Stomach (tissue), 9 donors: ENCODE measurements around the gene EPB41L2. TPM values are rescaled to one million over a fixed set of nuclear protein-coding genes. Genes with fewer than 3 reads are reported as not detected.

ENCODE experiments used
- DNase-seq, 2 donors: peaks; one replicate each; pipeline versions ENCODE4 v3.0.0 to v3.0.0-alpha.2; 2013 to 2019
- H3K27ac ChIP-seq, 5 donors: fragments of 200-600 bp in 4 of 5; sonication (generic) in 4 of 5; one replicate each; pipeline ENCODE4 v1.5.1; 2013 to 2019; ENCODE audit warnings: mild to moderate bottlenecking in 1 of 5, moderate library complexity in 1 of 5
- H3K27me3 ChIP-seq, 3 donors: fragments of 200-600 bp; sonication (generic); one replicate each; pipeline ENCODE4 v1.5.1; 2017 to 2019; ENCODE audit warnings: mixed run types in 1 of 3
- H3K36me3 ChIP-seq, 4 donors: fragments of 200-600 bp; sonication (generic); 1 replicate in 3 of 4; 2 replicates in 1 of 4; pipeline ENCODE4 v1.5.1; 2016 to 2019
- H3K4me1 ChIP-seq, 4 donors: fragments of 200-600 bp; sonication (generic); one replicate each; pipeline ENCODE4 v1.5.1; 2016 to 2019
- H3K4me3 ChIP-seq, 4 donors: fragments of 200-600 bp; sonication (generic) in 3 of 4; one replicate each; pipeline ENCODE4 v1.5.1; 2016 to 2019; ENCODE audit warnings: mild to moderate bottlenecking in 1 of 4
- H3K9me3 ChIP-seq, 4 donors: fragments of 200-600 bp; sonication (generic); one replicate each; pipeline ENCODE4 v1.5.1; 2016 to 2019
- CTCF ChIP-seq, 7 experiments: fragments of 450-650 bp in 4 of 7; fragments of 200-600 bp in 3 of 7; sonication (generic) in 3 of 7; IDR thresholded peaks; one replicate each; pipeline ENCODE4 v1.5.1; 2016 to 2019; ENCODE audit warnings: antibody characterized with exemption in 7 of 7, control low read depth in 2 of 7, mild to moderate bottlenecking in 1 of 7
- EP300 ChIP-seq: sonication (generic); formaldehyde crosslinking; IDR thresholded peaks from one replicate; pipeline ENCODE4 v1.6.1; 2017; ENCODE audit warnings: antibody characterized with exemption
- POLR2A ChIP-seq, 4 donors: fragments of 450-650 bp; IDR thresholded peaks; one replicate each; pipeline ENCODE4 v1.6.1; 2016; ENCODE audit warnings: antibody characterized with exemption in 4 of 4, control low read depth in 2 of 4, mild to moderate bottlenecking in 1 of 4, moderate library complexity in 1 of 4
- POLR2AphosphoS5 ChIP-seq, 3 donors: sonication (generic); formaldehyde crosslinking; IDR thresholded peaks; one replicate each; pipeline ENCODE4 v1.6.1; 2016; ENCODE audit warnings: antibody characterized with exemption in 3 of 3
- WGBS, 5 donors: extraction: QIAGEN DNeasy Blood & Tissue Kit in 3 of 5; methylation state at CpG; one replicate each; pipeline versions ENCODE4 v1.1.5 to v1.1.7; 2013 to 2018; 5-methylcytosine and 5-hydroxymethylcytosine counted together
- intact Hi-C: fragments of 100-400 bp; cut with DNase I; formaldehyde crosslinking; loops from one replicate; pipeline ENCODE4 v1.15.1; 2023; ENCODE audit warnings: low total_unique reads
- polyA plus RNA-seq, 3 donors: library from polyadenylated mRNA; stranded (reverse); fragments of 200-250 nt; gene quantifications; one replicate each; pipeline ENCODE4 v1.2.3, GENCODE V29; 2013
- total RNA-seq, 5 donors: library from RNA; depleted of rRNA; stranded (reverse); fragments of >200 nt; gene quantifications; one replicate each; pipeline versions ENCODE4 v1.1.0 to v1.2.3, GENCODE V29; 2014 to 2016
- donor health status: healthy with polysubstance abuse.
- donor health status: Bipolar disorder and iron deficiency.
- donor health status: healthy.

The EPB41L2 gene
- total and polyA plus RNA-seq, 8 donors: 12.5 to 238 (median 30.2) TPM

- WGBS, 5 donors: 67 to 76% (median 74%) methylated on average over 4 of the region's 4 CpGs
- H3K9me3 ChIP-seq: no peaks in the 10 kb centered on the region
- no peak for DNase-seq
- TF ChIP-seq POLR2A (IDR thresholded peaks at IDR 0.05): no peak
- intact Hi-C loops: no loop called here
- H3K36me3 ChIP-seq: no peaks in the 10 kb centered on the region
- peaks cover 0 to 30% (median 15%) of the 10 kb centered on the region in 4 donors for H3K4me1 ChIP-seq
- no peak overlapping the region for H3K27ac ChIP-seq
- no peaks in the 10 kb centered on the region for H3K27me3 ChIP-seq
- no peak overlapping the region for H3K4me3 ChIP-seq
These were observed 2.2 kb upstream of the EPB41L2 start for GRCh38 chr6:131065112-131065823.

DNA sequence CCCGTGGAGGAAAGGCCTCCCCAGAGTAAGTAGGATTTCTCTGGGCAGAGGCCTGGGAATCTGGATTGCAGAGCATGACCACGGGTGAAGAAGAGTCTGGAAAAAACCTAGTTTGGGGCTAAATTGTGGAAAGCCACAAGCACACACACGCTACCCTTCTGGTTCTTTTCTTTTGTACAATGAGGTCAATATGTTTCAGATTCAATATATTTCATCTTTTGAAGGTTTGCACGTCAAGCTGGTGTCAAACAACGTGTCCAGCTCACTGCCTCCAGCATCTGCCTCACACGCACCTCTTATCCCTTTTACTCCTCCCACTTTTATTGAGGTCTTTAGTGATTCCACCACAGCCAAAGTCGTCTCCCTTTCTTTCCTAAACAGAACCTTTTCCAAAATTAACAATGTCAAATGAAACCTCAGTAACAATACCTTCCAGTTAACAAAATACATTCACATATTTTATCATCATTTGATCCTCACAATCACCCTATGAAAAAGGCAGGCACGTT, 773 bp upstream of the EPB41L2 start:
- no peaks in the 10 kb centered on the region for H3K27me3 ChIP-seq
- no peaks in the 10 kb centered on the region for H3K9me3 ChIP-seq
- DNase-seq: no peak
- peaks cover 0 to 40% (median 15%) of the 10 kb centered on the region in 4 donors for H3K4me1 ChIP-seq
- intact Hi-C loops: no loop called here
- TF ChIP-seq CTCF (IDR thresholded peaks at IDR 0.05) (no peak), EP300 (no peak), POLR2AphosphoS5 (IDR thresholded peaks at IDR 0.05) (no peak), POLR2A (IDR thresholded peaks at IDR 0.05) (no peak)
- no peaks in the 10 kb centered on the region for H3K36me3 ChIP-seq
- peak overlapping the region; percentile 54 to 91 (median 84) for H3K27ac ChIP-seq
- WGBS, 5 donors: 25 to 31% (median 29%) methylated on average over 8 of the region's 8 CpGs
- peak overlapping the region; percentile 79 to 99 (median 97) for H3K4me3 ChIP-seq

- WGBS, 5 donors: 0 to 1% (median 1%) methylated on average over 59 to 84 of the region's 84 CpGs
- DNase-seq: peak; percentile 28 to 64
- Histone ChIP-seq H3K4me3 (peak overlapping the region; percentile 79 to 99 (median 97)), H3K27me3 (no peaks in the 10 kb centered on the region), H3K9me3 (no peaks in the 10 kb centered on the region), H3K4me1 (peaks cover 0 to 40% (median 15%) of the 10 kb centered on the region in 4 donors), H3K27ac (peak overlapping the region; percentile 54 to 91 (median 84)), H3K36me3 (no peaks in the 10 kb centered on the region)
- intact Hi-C loops: no loop called here
- TF ChIP-seq EP300 (no peak), POLR2A (IDR thresholded peaks at IDR 0.05) (no peak), CTCF (IDR thresholded peaks at IDR 0.05) (no peak), POLR2AphosphoS5 (IDR thresholded peaks at IDR 0.05) (no peak)
These were observed 611 bp downstream of the EPB41L2 start for GRCh38 chr6:131062241-131063027.

DNA sequence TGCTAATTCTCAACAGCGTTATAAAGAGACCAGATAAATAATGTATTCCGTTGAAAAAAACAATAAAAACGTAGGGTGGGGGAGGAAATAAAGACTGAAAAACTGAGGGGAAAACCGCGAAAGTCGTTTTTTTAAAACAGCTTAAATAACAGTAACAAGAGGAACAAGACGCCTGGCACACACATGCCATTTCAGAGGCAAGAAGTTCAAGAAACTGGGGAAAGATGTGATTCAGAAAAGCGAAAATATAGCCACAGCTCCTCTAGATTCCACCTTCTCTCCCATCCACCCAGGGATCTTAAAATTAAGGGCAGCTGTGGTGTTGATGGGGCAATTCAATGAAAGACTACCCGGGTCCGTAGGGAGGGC, 1.3 kb downstream of the EPB41L2 start:
- Histone ChIP-seq H3K4me1 (peaks cover 0 to 40% (median 15%) of the 10 kb centered on the region in 4 donors), H3K4me3 (peak overlapping the region; percentile 79 to 99 (median 97)), H3K9me3 (no peaks in the 10 kb centered on the region), H3K36me3 (no peaks in the 10 kb centered on the region), H3K27ac (peak overlapping the region in 4 of 5 donors; percentile 84 to 91 (median 87)), H3K27me3 (no peaks in the 10 kb centered on the region)
- intact Hi-C loops: no loop called here
- no peak for TF ChIP-seq EP300
- TF ChIP-seq POLR2AphosphoS5 (IDR thresholded peaks at IDR 0.05): no peak
- TF ChIP-seq POLR2A (IDR thresholded peaks at IDR 0.05): no peak
- TF ChIP-seq CTCF (IDR thresholded peaks at IDR 0.05): no peak
- 19 to 27% (median 22%) methylated on average over 10 of the region's 10 CpGs for WGBS, 5 donors
- DNase-seq: peak in 1 of 2 donors; percentile 22
